GM13976 (cell line): Measurements from ENCODE around the gene GPS1.

ENCODE experiments used
- DNase-seq: peaks from one replicate; pipeline ENCODE4 v3.0.0; 2012; ENCODE audit warnings: low spot score
- CTCF ChIP-seq: IDR thresholded peaks from 2 replicates; pipeline ENCODE4 v1.5.1; 2012; ENCODE audit warnings: borderline replicate concordance, mild to moderate bottlenecking; ENCODE audit not compliant: insufficient read depth; ENCODE audit errors: extremely low read depth, missing control alignments, control extremely low read depth
- in situ Hi-C: fragments of 300-500 bp; cut with MboI; formaldehyde crosslinking; loops from one replicate; pipeline ENCODE4 v1.12.0; 2022; ENCODE audit warnings: low sequenced_read_pairs, mixed read lengths, inconsistent platforms; ENCODE audit not compliant: unreplicated experiment

GPS1 gene

GRCh38 chr17:82051776-82052637 lies at the start of gene GPS1, which contains the start of gene RFNG:
Gene GPS1, plus strand, starts transcription at chr17:82051898. Its CDS starts 34 bp downstream, at chr17:82051932.
Gene RFNG, minus strand, starts transcription at chr17:82051811. Its CDS starts 45 bp downstream, at chr17:82051766.
- in situ Hi-C loops = no loop called here
- DNase-seq = peak; percentile 95
- TF ChIP-seq CTCF = no peak

- in situ Hi-C loops = no loop called here
- DNase-seq = no peak
- TF ChIP-seq CTCF = no peak
These were observed 48.0 kb upstream of the GPS1 start for GRCh38 chr17:82003411-82004381.

- DNase-seq = no peak
- no peak for TF ChIP-seq CTCF
- in situ Hi-C loops = no loop called here
These were observed 46.9 kb upstream of the GPS1 start for GRCh38 chr17:82004517-82005455.

GRCh38 chr17:82005701-82006348 lies 45.9 kb upstream of the GPS1 start:
- in situ Hi-C loops = no loop called here
- DNase-seq = no peak
- TF ChIP-seq CTCF = no peak

- no peak for TF ChIP-seq CTCF
- no peak for DNase-seq
- in situ Hi-C loops = no loop called here
These were observed 45.0 kb upstream of the GPS1 start for GRCh38 chr17:82006468-82007227.
